ENCODE data around the gene CUL1.

DNA sequence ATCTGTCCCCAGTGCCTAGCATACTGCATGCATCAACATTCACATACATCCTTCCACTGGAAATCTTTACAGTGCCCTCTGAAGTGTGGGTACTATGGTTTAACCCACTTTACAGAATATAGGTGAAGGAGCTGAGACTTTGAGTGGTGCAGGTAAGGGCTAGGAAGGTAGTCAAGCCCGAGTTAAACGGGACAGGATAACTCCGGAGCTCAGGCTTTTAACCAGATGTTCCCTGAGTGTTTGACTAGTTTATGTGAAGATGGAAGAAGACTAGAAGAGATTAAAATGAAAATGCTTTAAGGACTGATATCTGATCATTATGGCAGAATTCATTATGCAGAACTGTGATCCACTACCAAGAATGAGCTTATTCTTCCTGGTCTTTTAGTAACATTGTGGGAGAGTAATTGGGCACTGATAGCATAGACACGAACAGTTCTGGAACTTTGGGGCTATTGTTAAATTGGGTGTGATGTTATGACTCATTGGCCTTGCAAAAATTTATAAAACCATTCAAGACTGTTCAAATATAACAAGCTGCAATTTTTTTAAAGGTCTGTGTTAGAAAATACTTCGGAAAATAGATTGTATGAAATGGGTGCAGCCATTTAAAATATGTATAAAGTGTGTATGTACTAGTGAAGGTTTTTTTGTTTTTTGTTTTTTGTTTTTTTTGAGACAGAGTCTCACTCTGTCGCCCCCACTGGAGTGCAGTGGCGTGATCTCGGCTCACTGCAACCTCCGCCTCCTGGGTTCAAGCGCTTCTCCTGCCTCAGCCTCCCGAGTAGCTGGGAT lies 4.4 kb downstream of the CUL1 start:
- TF ChIP-seq, protein P1, sequence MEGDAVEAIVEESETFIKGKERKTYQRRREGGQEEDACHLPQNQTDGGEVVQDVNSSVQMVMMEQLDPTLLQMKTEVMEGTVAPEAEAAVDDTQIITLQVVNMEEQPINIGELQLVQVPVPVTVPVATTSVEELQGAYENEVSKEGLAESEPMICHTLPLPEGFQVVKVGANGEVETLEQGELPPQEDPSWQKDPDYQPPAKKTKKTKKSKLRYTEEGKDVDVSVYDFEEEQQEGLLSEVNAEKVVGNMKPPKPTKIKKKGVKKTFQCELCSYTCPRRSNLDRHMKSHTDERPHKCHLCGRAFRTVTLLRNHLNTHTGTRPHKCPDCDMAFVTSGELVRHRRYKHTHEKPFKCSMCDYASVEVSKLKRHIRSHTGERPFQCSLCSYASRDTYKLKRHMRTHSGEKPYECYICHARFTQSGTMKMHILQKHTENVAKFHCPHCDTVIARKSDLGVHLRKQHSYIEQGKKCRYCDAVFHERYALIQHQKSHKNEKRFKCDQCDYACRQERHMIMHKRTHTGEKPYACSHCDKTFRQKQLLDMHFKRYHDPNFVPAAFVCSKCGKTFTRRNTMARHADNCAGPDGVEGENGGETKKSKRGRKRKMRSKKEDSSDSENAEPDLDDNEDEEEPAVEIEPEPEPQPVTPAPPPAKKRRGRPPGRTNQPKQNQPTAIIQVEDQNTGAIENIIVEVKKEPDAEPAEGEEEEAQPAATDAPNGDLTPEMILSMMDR (IDR thresholded peaks at IDR 0.05): no peak
- TF ChIP-seq POLR2A (IDR thresholded peaks at IDR 0.05): no peak
- TF ChIP-seq POLR2AphosphoS5 (IDR thresholded peaks at IDR 0.05; ENCODE audit: insufficient read depth in 1 of 2, low read depth in 1 of 2): no peak
